ENCODE data around the gene ZG16. TPM values are rescaled to one million over a fixed set of nuclear protein-coding genes. Genes with fewer than 3 reads are reported as not detected.

The ZG16 gene
- polyA plus RNA-seq, 3 donors from 2014 or later = not detected

DNA sequence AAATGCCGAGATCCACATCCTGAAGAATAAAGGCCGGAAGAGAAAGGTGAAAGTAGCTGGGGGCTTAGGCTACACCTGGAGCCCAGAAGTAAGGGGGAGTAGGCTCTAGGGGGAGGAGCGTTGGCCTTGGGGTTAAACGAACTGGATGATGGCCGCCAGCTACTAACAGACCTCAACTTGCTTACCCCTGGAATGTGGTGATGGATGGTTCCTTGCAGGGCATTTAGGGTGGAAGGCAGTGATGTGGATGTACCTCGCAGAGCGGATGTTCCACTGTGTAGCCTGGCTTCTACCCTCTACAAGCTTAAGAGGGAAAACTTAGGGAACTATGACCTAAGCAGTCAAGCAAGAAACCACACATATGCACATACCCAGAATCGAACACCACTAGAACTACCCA lies 26.0 kb downstream of the ZG16 start:
- Mint-ChIP-seq H3K4me1 (peaks cover 29 to 35% of the 10 kb centered on the region in 2 donors), H3K27me3 (ENCODE audit: low read depth in 3 of 3) (peaks cover 24 to 35% (median 27%) of the 10 kb centered on the region in 3 donors), H3K36me3 (peaks cover 4 to 15% (median 7%) of the 10 kb centered on the region in 3 donors), H3K9me3 (no peaks in the 10 kb centered on the region), H3K27ac (peak overlapping the region; percentile 93 to 100 (median 98)), H3K4me3 (peak overlapping the region; percentile 79 to 100 (median 96))
- no peak for DNase-seq

- Mint-ChIP-seq H3K4me3 (peak overlapping the region; percentile 96 to 100 (median 99)), H3K4me1 (peaks cover 32 to 36% of the 10 kb centered on the region in 2 donors), H3K27ac (peak overlapping the region; percentile 93 to 100 (median 99)), H3K9me3 (no peaks in the 10 kb centered on the region), H3K27me3 (ENCODE audit: low read depth in 3 of 3) (peaks cover 25 to 36% (median 27%) of the 10 kb centered on the region in 3 donors), H3K36me3 (peaks cover 4 to 15% (median 7%) of the 10 kb centered on the region in 3 donors)
- no peak for DNase-seq
Measured at GRCh38 chr16:29804455-29805231, 26.6 kb downstream of the ZG16 start.

GRCh38 chr16:29805232-29806098 lies 27.4 kb downstream of the ZG16 start:
- Mint-ChIP-seq H3K27ac (peak overlapping the region; percentile 93 to 100 (median 99)), H3K4me3 (peak overlapping the region; percentile 96 to 100 (median 99)), H3K4me1 (peaks cover 38 to 40% of the 10 kb centered on the region in 2 donors), H3K9me3 (no peaks in the 10 kb centered on the region), H3K36me3 (peaks cover 4 to 15% (median 7%) of the 10 kb centered on the region in 3 donors), H3K27me3 (ENCODE audit: low read depth in 3 of 3) (peaks cover 30 to 39% (median 31%) of the 10 kb centered on the region in 3 donors)
- peak; percentile 97 to 98 (median 98) for DNase-seq

GRCh38 chr16:29806099-29806579 lies 28.1 kb downstream of the ZG16 start, which contains the start of gene MAZ:
MAZ (plus strand) TSS chr16:29806529; CDS start chr16:29806702, 173 bp downstream.
- Mint-ChIP-seq H3K36me3 (peaks cover 4 to 10% (median 4%) of the 10 kb centered on the region in 3 donors), H3K27ac (peak within 1 kb of the TSS; percentile 96 to 100 (median 100)), H3K4me1 (peaks cover 44 to 47% of the 10 kb centered on the region in 2 donors), H3K27me3 (ENCODE audit: low read depth in 3 of 3) (peaks cover 35 to 41% (median 35%) of the 10 kb centered on the region in 3 donors), H3K9me3 (no peaks in the 10 kb centered on the region), H3K4me3 (peak within 1 kb of the TSS; percentile 96 to 100 (median 99))
- DNase-seq = peak; percentile 62 to 78 (median 76)

DNA sequence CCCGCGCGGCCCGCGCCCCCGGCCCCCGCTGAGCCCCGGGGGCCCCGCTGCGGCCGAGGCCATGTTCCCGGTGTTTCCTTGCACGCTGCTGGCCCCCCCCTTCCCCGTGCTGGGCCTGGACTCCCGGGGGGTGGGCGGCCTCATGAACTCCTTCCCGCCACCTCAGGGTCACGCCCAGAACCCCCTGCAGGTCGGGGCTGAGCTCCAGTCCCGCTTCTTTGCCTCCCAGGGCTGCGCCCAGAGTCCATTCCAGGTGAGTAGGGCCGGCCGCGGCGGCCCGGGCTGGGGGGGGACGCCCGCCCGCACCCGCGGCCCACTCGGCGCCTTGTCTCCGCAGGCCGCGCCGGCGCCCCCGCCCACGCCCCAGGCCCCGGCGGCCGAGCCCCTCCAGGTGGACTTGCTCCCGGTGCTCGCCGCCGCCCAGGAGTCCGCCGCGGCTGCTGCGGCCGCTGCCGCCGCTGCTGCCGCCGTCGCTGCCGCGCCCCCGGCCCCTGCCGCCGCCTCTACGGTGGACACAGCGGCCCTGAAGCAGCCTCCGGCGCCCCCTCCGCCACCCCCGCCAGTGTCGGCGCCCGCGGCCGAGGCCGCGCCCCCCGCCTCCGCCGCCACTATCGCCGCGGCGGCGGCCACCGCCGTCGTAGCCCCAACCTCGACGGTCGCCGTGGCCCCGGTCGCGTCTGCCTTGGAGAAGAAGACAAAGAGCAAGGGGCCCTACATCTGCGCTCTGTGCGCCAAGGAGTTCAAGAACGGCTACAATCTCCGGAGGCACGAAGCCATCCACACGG lies 28.8 kb downstream of the ZG16 start:
- DNase-seq = peak in 2 of 3 donors; percentile 48 to 50
- Mint-ChIP-seq H3K27ac (peak overlapping the region; percentile 94 to 100 (median 100)), H3K4me1 (peaks cover 51 to 53% of the 10 kb centered on the region in 2 donors), H3K27me3 (ENCODE audit: low read depth in 3 of 3) (peaks cover 35 to 43% (median 42%) of the 10 kb centered on the region in 3 donors), H3K9me3 (no peaks in the 10 kb centered on the region), H3K4me3 (peak overlapping the region; percentile 90 to 98 (median 95)), H3K36me3 (peaks cover 4% of the 10 kb centered on the region in 3 donors)

DNA sequence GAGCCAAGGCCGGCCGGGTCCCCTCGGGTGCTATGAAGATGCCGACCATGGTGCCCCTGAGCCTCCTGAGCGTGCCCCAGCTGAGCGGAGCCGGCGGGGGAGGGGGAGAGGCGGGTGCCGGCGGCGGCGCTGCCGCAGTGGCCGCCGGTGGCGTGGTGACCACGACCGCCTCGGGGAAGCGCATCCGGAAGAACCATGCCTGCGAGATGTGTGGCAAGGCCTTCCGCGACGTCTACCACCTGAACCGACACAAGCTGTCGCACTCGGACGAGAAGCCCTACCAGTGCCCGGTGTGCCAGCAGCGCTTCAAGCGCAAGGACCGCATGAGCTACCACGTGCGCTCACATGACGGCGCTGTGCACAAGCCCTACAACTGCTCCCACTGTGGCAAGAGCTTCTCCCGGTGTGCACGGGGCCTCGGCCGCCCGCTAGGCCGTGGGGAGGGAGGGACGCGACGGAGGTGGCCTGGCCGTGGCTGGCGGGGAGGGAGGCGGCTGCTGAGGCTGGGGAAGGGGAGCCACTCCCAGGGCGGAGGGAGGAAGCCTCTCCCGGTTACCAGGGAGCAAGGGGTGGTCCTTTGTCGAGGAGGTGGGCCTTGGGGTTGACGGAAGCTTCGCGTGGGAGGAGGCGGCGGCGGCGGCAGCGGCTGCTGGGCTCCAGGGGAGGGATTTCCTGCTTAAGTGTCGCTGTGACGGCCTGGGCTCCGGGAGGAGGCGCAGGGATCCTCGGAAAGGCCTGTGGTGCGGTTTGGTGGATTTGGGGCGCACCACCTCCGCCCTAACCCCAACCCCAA lies 29.6 kb downstream of the ZG16 start:
- Mint-ChIP-seq H3K27ac (peak overlapping the region; percentile 96 to 100 (median 100)), H3K27me3 (ENCODE audit: low read depth in 3 of 3) (peaks cover 35 to 45% (median 42%) of the 10 kb centered on the region in 3 donors), H3K36me3 (peaks cover 4% of the 10 kb centered on the region in 3 donors), H3K9me3 (no peaks in the 10 kb centered on the region), H3K4me1 (peaks cover 52 to 55% of the 10 kb centered on the region in 2 donors), H3K4me3 (peak overlapping the region; percentile 90 to 98 (median 95))
- peak; percentile 91 to 93 (median 92) for DNase-seq

GRCh38 chr16:29808219-29808900 lies 30.3 kb downstream of the ZG16 start:
- H3K27me3 Mint-ChIP-seq (ENCODE audit: low read depth in 3 of 3) = peaks cover 38 to 44% (median 42%) of the 10 kb centered on the region in 3 donors
- no peaks in the 10 kb centered on the region for H3K9me3 Mint-ChIP-seq
- H3K4me1 Mint-ChIP-seq = peaks cover 52 to 55% of the 10 kb centered on the region in 2 donors
- H3K27ac Mint-ChIP-seq = peak overlapping the region; percentile 96 to 100 (median 100)
- DNase-seq = peak in 1 of 3 donors; percentile 48
- peaks cover 4% of the 10 kb centered on the region in 3 donors for H3K36me3 Mint-ChIP-seq
- H3K4me3 Mint-ChIP-seq = peak overlapping the region; percentile 90 to 98 (median 95)

DNA sequence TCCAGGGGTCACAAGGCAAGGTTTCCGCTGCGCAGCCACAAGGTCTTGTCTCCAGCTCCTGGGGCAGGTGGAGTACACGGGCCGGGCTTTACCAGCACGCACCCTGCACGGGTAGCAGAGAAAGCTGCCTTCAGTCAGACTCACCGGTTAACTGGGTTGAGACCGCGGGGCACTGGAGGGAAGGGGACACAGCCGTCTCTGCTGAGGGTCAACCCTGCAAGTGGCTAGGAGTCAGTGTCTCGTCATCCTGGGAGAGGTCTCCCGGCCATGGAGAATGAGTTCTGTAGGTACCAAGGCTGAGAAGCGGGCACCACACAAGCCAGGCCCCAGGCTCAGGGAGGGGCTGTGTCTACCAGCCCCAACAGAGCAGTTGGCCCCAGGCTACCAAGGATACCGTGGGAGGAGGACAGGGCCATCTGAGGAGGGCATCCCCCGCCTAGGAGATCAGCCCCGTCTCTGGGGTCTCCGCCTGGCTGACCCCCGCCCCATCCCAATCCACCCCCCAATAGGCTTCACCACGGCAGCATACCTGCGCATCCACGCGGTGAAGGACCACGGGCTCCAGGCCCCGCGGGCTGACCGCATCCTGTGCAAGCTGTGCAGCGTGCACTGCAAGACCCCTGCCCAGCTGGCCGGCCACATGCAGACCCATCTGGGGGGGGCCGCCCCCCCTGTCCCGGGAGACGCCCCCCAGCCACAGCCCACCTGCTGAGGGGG lies 31.1 kb downstream of the ZG16 start:
- no peak for DNase-seq
- peak overlapping the region; percentile 96 to 100 (median 100) for H3K27ac Mint-ChIP-seq
- H3K9me3 Mint-ChIP-seq = no peaks in the 10 kb centered on the region
- peak overlapping the region; percentile 90 to 98 (median 95) for H3K4me3 Mint-ChIP-seq
- H3K27me3 Mint-ChIP-seq (ENCODE audit: low read depth in 3 of 3) = peaks cover 38 to 42% (median 42%) of the 10 kb centered on the region in 3 donors
- H3K36me3 Mint-ChIP-seq = peaks cover 4% of the 10 kb centered on the region in 3 donors
- peaks cover 44 to 49% of the 10 kb centered on the region in 2 donors for H3K4me1 Mint-ChIP-seq

- Mint-ChIP-seq H3K4me3 (peak overlapping the region; percentile 60 to 87 (median 85)), H3K27me3 (ENCODE audit: low read depth in 3 of 3) (peaks cover 32 to 40% (median 40%) of the 10 kb centered on the region in 3 donors), H3K27ac (peak overlapping the region; percentile 84 to 96 (median 94)), H3K9me3 (no peaks in the 10 kb centered on the region), H3K36me3 (peaks cover 4% of the 10 kb centered on the region in 3 donors), H3K4me1 (peaks cover 41 to 47% of the 10 kb centered on the region in 2 donors)
- DNase-seq = peak in 1 of 3 donors; percentile 49
Measured at GRCh38 chr16:29809850-29810698, 32.0 kb downstream of the ZG16 start.

DNA sequence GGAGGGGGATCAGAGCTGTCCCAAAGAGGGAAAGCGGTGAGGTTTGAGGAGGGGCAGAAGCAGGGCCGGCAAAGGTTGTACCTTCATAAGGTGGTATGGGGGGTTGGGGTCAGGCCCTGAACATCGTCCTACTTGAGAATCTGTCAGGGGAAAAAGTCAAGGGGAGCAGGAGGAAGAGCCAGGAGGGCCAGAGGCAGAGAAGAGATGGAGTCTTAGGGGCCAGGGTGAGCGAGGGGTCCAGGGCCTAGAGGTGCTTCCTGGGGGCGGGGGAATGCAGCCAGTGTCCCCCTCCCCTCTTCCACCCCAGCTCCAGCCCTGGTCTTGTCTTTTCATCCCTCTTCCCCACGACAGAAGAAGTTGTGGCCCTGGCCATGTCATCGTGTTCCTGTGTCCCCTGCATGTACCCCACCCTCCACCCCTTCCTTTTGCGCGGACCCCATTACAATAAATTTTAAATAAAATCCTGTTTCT lies 32.7 kb downstream of the ZG16 start:
- peak overlapping the region; percentile 85 to 89 (median 87) for H3K4me3 Mint-ChIP-seq
- peaks cover 4 to 5% (median 4%) of the 10 kb centered on the region in 3 donors for H3K36me3 Mint-ChIP-seq
- no peak for DNase-seq
- peak overlapping the region; percentile 84 to 96 (median 94) for H3K27ac Mint-ChIP-seq
- no peaks in the 10 kb centered on the region for H3K9me3 Mint-ChIP-seq
- H3K4me1 Mint-ChIP-seq = peaks cover 44 to 50% of the 10 kb centered on the region in 2 donors
- peaks cover 29 to 39% (median 37%) of the 10 kb centered on the region in 3 donors for H3K27me3 Mint-ChIP-seq (ENCODE audit: low read depth in 3 of 3)

Data from immature natural killer cell (primary cell).